ENCODE data around the gene SPDEF.

SPDEF gene

GRCh38 chr6:34535646-34536045 is 20.5 kb downstream of the SPDEF start:
- no peak for DNase-seq (ENCODE audit: low spot score)
- TF ChIP-seq CTCF (IDR thresholded peaks at IDR 0.05) = no peak
- H3K4me3 ChIP-seq = no peak overlapping the region
- no peak overlapping the region for H3K27ac ChIP-seq

GRCh38 chr6:34535199-34535598 is 20.9 kb downstream of the SPDEF start:
- no peak for TF ChIP-seq CTCF (IDR thresholded peaks at IDR 0.05)
- DNase-seq (ENCODE audit: low spot score) = no peak
- Histone ChIP-seq H3K4me3 (no peak overlapping the region), H3K27ac (no peak overlapping the region)

- TF ChIP-seq CTCF (IDR thresholded peaks at IDR 0.05) = no peak
- no peak overlapping the region for H3K27ac ChIP-seq
- no peak overlapping the region for H3K4me3 ChIP-seq
- no peak for DNase-seq (ENCODE audit: low spot score)
These were observed 21.5 kb downstream of the SPDEF start for GRCh38 chr6:34534656-34535055.

GRCh38 chr6:34534146-34534545 is 22.0 kb downstream of the SPDEF start:
- no peak for DNase-seq (ENCODE audit: low spot score)
- H3K27ac ChIP-seq = no peak overlapping the region
- no peak overlapping the region for H3K4me3 ChIP-seq
- TF ChIP-seq CTCF (IDR thresholded peaks at IDR 0.05) = no peak

GRCh38 chr6:34532230-34532629 is 23.9 kb downstream of the SPDEF start:
- no peak for TF ChIP-seq CTCF (IDR thresholded peaks at IDR 0.05)
- no peak overlapping the region for H3K4me3 ChIP-seq
- no peak overlapping the region for H3K27ac ChIP-seq
- no peak for DNase-seq (ENCODE audit: low spot score)

GRCh38 chr6:34531580-34532201 is 24.4 kb downstream of the SPDEF start:
- Histone ChIP-seq H3K27ac (peak overlapping the region in 1 of 2 donors; percentile 48), H3K4me3 (no peak overlapping the region)
- TF ChIP-seq CTCF (IDR thresholded peaks at IDR 0.05) = no peak
- DNase-seq (ENCODE audit: low spot score) = no peak

GRCh38 chr6:34530753-34531365 is 25.3 kb downstream of the SPDEF start:
- H3K27ac ChIP-seq = no peak overlapping the region
- DNase-seq (ENCODE audit: low spot score) = no peak
- TF ChIP-seq CTCF (IDR thresholded peaks at IDR 0.05) = no peak
- H3K4me3 ChIP-seq = no peak overlapping the region
